22Rv1 (cell line): ENCODE results near the gene ICA1.

ENCODE experiments used
- CTCF ChIP-seq: fragments of 450-650 bp; IDR thresholded peaks from 2 replicates; pipeline ENCODE4 v1.5.1; 2017; ENCODE audit warnings: mild to moderate bottlenecking
- ZFX ChIP-seq: fragments of 450-650 bp; IDR thresholded peaks from 2 replicates; pipeline ENCODE4 v1.6.1; 2017; ENCODE audit warnings: antibody characterized with exemption, borderline replicate concordance

- TF ChIP-seq CTCF: no peak
- no peak for TF ChIP-seq ZFX
Measured at GRCh38 chr7:8129318-8129659, 132.7 kb downstream of the ICA1 start.
